Glutamatergic neuron (in vitro differentiated cells): ENCODE results near the gene LHFPL6. TPM values are rescaled to one million over a fixed set of nuclear protein-coding genes. Genes with fewer than 3 reads are reported as not detected.

ENCODE experiments used
- DNase-seq: peaks from one replicate; pipeline ENCODE4 v3.0.0; 2022
- H3K27ac Mint-ChIP-seq: one replicate; pipeline ENCODE4 v1.8.0; 2020; ENCODE audit warnings: mild to moderate bottlenecking, mixed read lengths, inconsistent platforms; ENCODE audit not compliant: unreplicated experiment
- H3K27me3 Mint-ChIP-seq: one replicate; pipeline ENCODE4 v1.8.0; 2020; ENCODE audit warnings: mild to moderate bottlenecking, moderate library complexity, mixed read lengths, inconsistent platforms; ENCODE audit not compliant: unreplicated experiment
- H3K36me3 Mint-ChIP-seq: one replicate; pipeline ENCODE4 v1.8.0; 2020; ENCODE audit warnings: mild to moderate bottlenecking, mixed read lengths, inconsistent platforms; ENCODE audit not compliant: unreplicated experiment
- H3K4me1 Mint-ChIP-seq: one replicate; pipeline ENCODE4 v1.8.0; 2020; ENCODE audit warnings: mild to moderate bottlenecking, low read depth, mixed read lengths, inconsistent platforms; ENCODE audit not compliant: unreplicated experiment
- H3K4me3 Mint-ChIP-seq: one replicate; pipeline ENCODE4 v1.8.0; 2020; ENCODE audit warnings: mild to moderate bottlenecking, mixed read lengths, inconsistent platforms; ENCODE audit not compliant: unreplicated experiment
- H3K9me3 Mint-ChIP-seq: one replicate; pipeline ENCODE4 v1.8.0; 2020; ENCODE audit warnings: mild to moderate bottlenecking, moderate library complexity, mixed read lengths, inconsistent platforms; ENCODE audit not compliant: unreplicated experiment
- total RNA-seq: library from RNA; stranded (reverse); fragmentation: NEBNext Ultra II Directional; extraction: Animal tissue kit (Norgen Biotek cat#: 25700); gene quantifications from one replicate; pipeline ENCODE4 v1.2.1, GENCODE V29; 2021; ENCODE audit not compliant: unreplicated experiment
- TF ChIP-seq, protein P1 (sequence below): fragments of 200-600 bp; sonication (generic); IDR thresholded peaks from one replicate; pipeline ENCODE4 v1.5.0; 2021; ENCODE audit not compliant: partially characterized antibody, unreplicated experiment

LHFPL6 gene
- total RNA-seq, 1 donor from 2014 or later: 1.7 TPM

DNA sequence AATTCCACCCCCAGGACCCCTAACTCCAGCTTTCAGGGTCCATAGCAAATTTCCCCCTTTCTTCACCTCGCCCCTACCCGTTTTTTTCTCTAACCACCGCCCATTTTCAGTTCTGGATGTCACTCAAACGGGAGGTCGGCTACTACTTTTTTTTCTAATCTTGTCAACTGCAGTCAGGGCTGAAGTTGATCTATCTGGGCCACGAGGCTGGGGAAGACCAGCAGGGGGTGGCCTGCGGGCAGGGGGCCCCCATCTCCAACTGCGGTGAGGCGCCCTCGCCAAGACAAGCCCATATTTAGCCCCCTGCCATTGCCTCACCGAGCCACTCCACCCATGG, 748 bp downstream of the LHFPL6 start:
- no peaks in the 10 kb centered on the region for H3K36me3 Mint-ChIP-seq
- peak overlapping the region; percentile 15 for H3K27ac Mint-ChIP-seq
- no peak for DNase-seq
- peaks cover 5% of the 10 kb centered on the region for H3K4me1 Mint-ChIP-seq
- TF ChIP-seq, protein P1, sequence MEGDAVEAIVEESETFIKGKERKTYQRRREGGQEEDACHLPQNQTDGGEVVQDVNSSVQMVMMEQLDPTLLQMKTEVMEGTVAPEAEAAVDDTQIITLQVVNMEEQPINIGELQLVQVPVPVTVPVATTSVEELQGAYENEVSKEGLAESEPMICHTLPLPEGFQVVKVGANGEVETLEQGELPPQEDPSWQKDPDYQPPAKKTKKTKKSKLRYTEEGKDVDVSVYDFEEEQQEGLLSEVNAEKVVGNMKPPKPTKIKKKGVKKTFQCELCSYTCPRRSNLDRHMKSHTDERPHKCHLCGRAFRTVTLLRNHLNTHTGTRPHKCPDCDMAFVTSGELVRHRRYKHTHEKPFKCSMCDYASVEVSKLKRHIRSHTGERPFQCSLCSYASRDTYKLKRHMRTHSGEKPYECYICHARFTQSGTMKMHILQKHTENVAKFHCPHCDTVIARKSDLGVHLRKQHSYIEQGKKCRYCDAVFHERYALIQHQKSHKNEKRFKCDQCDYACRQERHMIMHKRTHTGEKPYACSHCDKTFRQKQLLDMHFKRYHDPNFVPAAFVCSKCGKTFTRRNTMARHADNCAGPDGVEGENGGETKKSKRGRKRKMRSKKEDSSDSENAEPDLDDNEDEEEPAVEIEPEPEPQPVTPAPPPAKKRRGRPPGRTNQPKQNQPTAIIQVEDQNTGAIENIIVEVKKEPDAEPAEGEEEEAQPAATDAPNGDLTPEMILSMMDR: no peak
- peaks cover 5% of the 10 kb centered on the region for H3K27me3 Mint-ChIP-seq
- no peaks in the 10 kb centered on the region for H3K9me3 Mint-ChIP-seq
- peak overlapping the region; percentile 89 for H3K4me3 Mint-ChIP-seq

DNA sequence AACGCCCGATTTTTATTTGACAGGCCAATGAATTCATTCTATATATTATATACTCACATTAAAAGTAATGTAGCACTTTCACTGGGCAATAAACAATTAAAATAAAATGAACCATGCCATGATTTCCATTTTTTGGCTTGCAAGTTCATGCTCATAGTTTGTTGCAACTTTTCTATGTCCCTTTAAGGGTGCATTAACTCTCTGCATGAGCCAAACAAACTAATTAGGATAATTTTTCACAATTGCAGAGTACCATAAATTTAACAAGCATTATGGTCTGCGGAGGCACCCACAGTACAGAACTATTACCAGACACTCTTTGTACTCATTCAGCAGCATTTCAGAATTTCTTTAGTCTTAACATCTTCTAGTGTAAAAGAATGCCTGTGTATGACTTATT, 1.4 kb downstream of the LHFPL6 start:
- no peaks in the 10 kb centered on the region for H3K36me3 Mint-ChIP-seq
- no peak for DNase-seq
- TF ChIP-seq, protein P1: no peak
- H3K27ac Mint-ChIP-seq: no peak overlapping the region
- H3K27me3 Mint-ChIP-seq: peaks cover 5% of the 10 kb centered on the region
- peaks cover 5% of the 10 kb centered on the region for H3K4me1 Mint-ChIP-seq
- H3K4me3 Mint-ChIP-seq: peak overlapping the region; percentile 89
- H3K9me3 Mint-ChIP-seq: no peaks in the 10 kb centered on the region

DNA sequence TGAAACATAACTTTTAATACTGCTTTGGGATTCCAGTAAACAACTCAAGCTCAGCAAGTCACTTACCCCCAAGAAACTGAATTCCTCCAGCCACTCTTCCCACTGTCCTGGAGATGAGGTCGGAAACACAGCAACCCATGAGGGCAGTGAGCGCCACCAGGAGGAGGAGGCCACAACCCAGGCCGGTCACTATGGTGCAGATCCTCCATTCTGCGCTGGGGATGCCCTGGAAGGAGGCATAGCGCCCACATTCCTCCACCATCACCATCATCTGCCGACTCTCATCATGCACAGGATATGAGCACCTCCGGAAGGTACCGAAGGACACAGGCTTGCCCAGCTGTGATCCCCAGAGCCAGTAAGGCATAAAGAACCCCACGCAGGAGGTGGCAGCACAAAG, 2.2 kb downstream of the LHFPL6 start:
- Mint-ChIP-seq H3K9me3 (no peaks in the 10 kb centered on the region), H3K27me3 (peaks cover 5% of the 10 kb centered on the region), H3K27ac (no peak overlapping the region), H3K4me1 (peaks cover 5% of the 10 kb centered on the region), H3K36me3 (no peaks in the 10 kb centered on the region), H3K4me3 (no peak overlapping the region)
- DNase-seq: no peak
- TF ChIP-seq, protein P1: no peak

DNA sequence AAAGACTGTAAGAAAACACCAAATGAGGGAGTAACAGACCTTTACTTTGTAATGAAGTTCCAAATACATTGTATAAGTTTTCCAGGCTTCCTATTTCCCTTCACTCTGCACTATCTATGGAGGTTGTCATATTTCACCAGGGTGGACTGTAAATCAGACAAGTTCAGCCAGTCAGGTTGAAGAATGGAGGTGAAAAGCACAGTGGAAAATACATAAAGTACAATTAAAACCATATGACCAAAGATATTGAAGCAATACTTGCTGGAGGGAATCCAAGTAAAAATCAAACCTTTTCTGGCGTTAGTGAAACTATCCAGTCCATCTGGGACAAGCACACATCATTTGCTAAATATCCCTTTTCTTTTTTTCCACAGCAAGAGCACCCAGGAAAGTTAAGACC, 3.2 kb downstream of the LHFPL6 start:
- DNase-seq: no peak
- Mint-ChIP-seq H3K4me3 (no peak overlapping the region), H3K4me1 (peaks cover 5% of the 10 kb centered on the region), H3K27ac (no peak overlapping the region), H3K27me3 (peaks cover 5% of the 10 kb centered on the region), H3K36me3 (no peaks in the 10 kb centered on the region), H3K9me3 (no peaks in the 10 kb centered on the region)
- TF ChIP-seq, protein P1: no peak

DNA sequence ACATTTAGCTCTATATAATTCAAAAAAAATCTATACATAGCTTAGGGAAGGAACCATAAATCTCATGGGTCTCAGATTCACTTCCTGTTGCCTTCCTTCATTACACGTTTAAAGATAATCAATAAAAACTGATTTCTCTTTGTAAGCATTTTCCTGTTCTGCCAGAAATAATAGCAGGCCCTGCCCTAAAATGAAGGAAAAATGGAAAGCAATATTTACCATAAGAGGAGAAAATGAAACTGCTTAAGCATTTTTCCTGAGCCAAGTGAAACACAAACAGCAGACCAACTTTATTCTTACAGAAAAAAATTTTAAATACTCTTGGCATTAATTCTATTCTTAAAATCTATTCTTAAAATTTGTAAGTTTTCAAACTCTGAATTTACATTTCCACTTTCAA, 4.0 kb downstream of the LHFPL6 start:
- Mint-ChIP-seq H3K9me3 (no peaks in the 10 kb centered on the region), H3K27me3 (peaks cover 5% of the 10 kb centered on the region), H3K36me3 (no peaks in the 10 kb centered on the region), H3K27ac (no peak overlapping the region), H3K4me3 (no peak overlapping the region), H3K4me1 (peaks cover 5% of the 10 kb centered on the region)
- no peak for DNase-seq
- TF ChIP-seq, protein P1: no peak
